CD4-positive, alpha-beta T cell treated with Interleukin-21 for 1 hour (primary cell): ENCODE results near the gene DIAPH1.

ENCODE experiments used
- DNase-seq: peaks from one replicate; pipeline ENCODE4 v3.0.0-alpha.2; 2020

Gene DIAPH1

GRCh38 chr5:141517312-141517711, 101.5 kb downstream of the DIAPH1 start:
- DNase-seq, result no peak

GRCh38 chr5:141516672-141517025, 102.2 kb downstream of the DIAPH1 start:
- no peak for DNase-seq

GRCh38 chr5:141515946-141516671, 102.7 kb downstream of the DIAPH1 start:
- DNase-seq, result no peak

- no peak for DNase-seq
Measured at GRCh38 chr5:141515141-141515540, 103.7 kb downstream of the DIAPH1 start.

- no peak for DNase-seq
Measured at GRCh38 chr5:141514330-141515133, 104.3 kb downstream of the DIAPH1 start.

GRCh38 chr5:141513627-141514329, 105.0 kb downstream of the DIAPH1 start:
- DNase-seq, result peak; percentile 35

GRCh38 chr5:141512911-141513626, 105.7 kb downstream of the DIAPH1 start:
- peak; percentile 15 for DNase-seq

GRCh38 chr5:141512390-141512910, 106.3 kb downstream of the DIAPH1 start:
- peak; percentile 83 for DNase-seq

- DNase-seq, result no peak
Measured at GRCh38 chr5:141511771-141512325, 107.0 kb downstream of the DIAPH1 start.

GRCh38 chr5:141510850-141511601, 107.8 kb downstream of the DIAPH1 start:
- no peak for DNase-seq

GRCh38 chr5:141510160-141510559, 108.6 kb downstream of the DIAPH1 start:
- DNase-seq, result no peak

GRCh38 chr5:141508798-141509611, 109.8 kb downstream of the DIAPH1 start:
- DNase-seq, result no peak

GRCh38 chr5:141508440-141508797, 110.4 kb downstream of the DIAPH1 start:
- DNase-seq, result no peak

GRCh38 chr5:141507387-141508091, 111.3 kb downstream of the DIAPH1 start:
- DNase-seq, result no peak

- DNase-seq, result no peak
Measured at GRCh38 chr5:141506381-141507155, 112.2 kb downstream of the DIAPH1 start.

- DNase-seq, result no peak
Measured at GRCh38 chr5:141504216-141504615, 114.6 kb downstream of the DIAPH1 start.

- DNase-seq, result no peak
Measured at GRCh38 chr5:141503681-141504080, 115.1 kb downstream of the DIAPH1 start.

GRCh38 chr5:141501761-141502160, 117.0 kb downstream of the DIAPH1 start:
- DNase-seq, result no peak

- no peak for DNase-seq
Measured at GRCh38 chr5:141496038-141496437, 122.8 kb downstream of the DIAPH1 start.
